Measurements from ENCODE around the gene NECTIN1.

Gene NECTIN1

GRCh38 chr11:119691701-119692539 is 37.1 kb downstream of the NECTIN1 start:
- no peak for DNase-seq

DNA sequence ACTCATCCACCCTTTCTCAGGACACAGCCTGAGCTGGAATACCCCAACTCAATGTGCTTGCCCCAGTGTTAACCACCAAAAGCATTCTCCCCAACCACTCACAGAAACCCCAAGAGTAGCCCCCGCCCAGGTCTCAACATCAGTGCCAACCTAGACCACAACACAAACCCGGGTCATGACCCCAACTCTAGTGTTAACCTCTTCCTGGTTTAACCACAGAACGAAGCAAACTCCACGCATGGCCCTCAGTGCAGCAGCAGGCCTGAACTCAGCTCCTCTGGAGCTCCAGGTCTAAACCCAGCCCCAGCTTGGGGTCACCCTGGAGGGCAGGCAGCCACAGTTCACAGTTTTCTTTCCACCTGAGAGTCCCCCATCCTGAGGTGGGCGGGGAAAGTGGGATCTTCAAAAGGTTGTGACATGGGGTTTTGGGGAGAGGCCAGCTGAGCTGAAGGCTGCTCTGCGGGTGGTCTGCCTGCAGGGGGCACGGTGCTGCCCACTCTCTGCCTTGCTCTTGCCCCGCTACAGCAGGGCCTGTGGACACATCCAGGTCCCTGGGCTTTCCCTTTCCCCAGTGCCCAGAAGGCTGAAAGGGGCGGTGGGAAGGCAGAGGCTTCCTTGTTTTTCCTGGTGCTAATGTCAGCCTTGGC is 37.9 kb downstream of the NECTIN1 start:
- DNase-seq, result no peak

DNA sequence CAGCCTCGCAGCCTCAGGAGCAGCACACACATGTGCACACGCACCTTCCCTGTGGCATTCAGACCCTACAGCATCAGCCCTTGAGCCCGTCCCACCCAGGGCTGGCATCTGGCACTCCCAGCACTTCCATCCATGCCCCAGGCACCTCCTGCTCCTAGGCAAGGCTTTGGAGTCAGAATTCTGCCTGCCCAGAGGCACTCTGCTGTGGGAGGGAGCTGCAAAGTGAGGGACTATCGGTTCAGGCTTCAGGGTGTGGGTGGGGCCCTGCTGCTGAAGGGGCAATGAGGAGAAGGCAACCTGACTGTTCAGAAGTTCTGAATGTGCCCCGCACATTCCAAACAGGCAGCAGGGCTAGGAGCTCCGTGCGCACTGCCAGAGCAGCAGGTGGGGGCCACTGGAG is 39.7 kb downstream of the NECTIN1 start:
- no peak for DNase-seq

GRCh38 chr11:119688356-119688755 is 40.6 kb downstream of the NECTIN1 start:
- DNase-seq, result no peak

- DNase-seq, result no peak
Observed at GRCh38 chr11:119687373-119688046, 41.5 kb downstream of the NECTIN1 start.

- DNase-seq, result no peak
Observed at GRCh38 chr11:119686177-119686882, 42.7 kb downstream of the NECTIN1 start.

DNA sequence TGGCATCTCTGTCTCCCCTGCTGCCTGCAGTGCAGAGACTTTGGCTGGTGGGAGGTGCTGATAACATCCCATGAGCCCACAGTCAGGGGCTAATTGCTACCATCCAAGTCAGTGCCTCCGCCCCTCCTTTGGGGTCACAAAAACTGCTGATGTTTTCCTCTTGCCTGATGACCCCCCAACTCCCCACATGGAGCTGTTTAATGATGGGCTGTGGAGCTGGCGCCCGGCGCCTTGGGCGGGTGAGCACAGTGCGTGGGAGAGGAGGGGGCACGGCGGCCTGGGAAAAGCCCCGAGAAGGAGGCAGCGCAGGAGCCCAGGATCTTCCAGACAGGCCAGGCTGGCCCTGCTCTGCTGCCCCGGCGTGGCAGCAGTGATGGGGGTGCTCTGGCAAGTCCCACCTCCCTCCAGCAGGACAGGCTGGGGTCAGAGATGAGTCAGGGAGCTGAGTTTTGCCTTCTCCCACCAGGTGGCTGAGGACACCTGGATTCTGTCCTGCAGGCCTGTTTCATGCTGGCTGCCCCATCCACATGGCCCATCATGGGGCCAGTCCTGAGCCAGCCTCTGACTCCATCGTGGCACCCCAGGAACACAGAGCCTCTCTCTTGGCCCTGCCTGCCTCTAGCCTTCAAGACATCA is 43.8 kb downstream of the NECTIN1 start:
- no peak for DNase-seq

DNA sequence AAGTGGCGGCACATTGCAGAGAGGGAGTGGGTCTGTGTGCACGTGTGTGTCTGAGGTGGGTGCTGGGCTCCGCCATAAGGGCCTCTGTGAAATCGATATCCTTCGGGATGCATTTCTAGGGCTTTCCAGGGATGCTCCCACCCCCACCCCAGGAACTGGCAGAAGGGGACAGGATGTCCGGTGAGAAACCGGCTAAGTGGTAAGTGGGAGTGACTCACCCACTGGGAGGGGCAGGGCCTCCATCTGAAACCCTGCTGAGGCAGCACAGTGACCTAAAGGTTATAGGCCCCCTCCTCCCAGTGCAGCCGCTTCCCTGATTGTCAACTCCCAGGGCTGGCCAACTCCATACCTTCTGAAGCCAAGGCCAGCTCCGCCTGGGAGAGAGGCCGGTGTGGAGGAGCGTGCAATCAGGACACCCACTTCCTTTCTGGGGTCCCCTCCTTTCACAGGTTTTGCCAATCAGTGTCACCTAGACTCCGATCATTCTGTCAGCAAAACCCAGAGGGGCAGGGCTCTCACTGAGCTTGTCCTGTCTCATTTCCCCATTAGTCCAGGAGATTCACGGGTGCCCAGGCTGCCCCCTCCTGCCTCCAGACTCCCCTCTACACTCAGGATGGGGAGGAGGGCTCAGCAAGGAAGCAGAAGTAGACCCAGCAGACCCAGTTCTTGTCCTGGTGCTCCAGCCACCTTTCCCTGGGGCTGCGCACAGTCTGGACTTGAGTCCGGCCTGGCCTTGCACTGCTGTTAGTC is 44.5 kb downstream of the NECTIN1 start:
- DNase-seq, result no peak

GRCh38 chr11:119683783-119684182 is 45.2 kb downstream of the NECTIN1 start:
- DNase-seq, result no peak

- no peak for DNase-seq
Observed at GRCh38 chr11:119681361-119681910, 47.6 kb downstream of the NECTIN1 start.

- DNase-seq, result no peak
Observed at GRCh38 chr11:119680541-119681360, 48.2 kb downstream of the NECTIN1 start.

- DNase-seq, result no peak
Observed at GRCh38 chr11:119679346-119679745, 49.7 kb downstream of the NECTIN1 start.

DNA sequence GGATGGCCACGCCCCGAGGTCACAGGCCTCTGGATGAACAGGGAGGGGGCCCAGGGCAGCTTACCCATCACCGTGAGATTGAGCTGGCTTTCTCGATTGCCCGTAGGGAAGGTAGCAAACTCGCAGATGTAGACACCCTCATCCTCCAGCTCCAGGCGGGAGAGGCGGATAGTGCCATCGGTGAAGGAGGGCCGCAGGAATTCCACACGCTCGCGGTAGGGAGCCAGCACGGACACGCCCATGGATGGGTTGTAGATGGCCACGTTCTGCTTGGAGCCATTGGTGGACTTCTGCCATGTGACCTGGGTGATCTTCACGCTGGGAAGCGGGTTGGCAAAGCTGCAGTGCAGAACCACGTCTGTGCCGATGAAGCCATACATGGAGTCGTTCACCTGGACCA is 50.6 kb downstream of the NECTIN1 start:
- no peak for DNase-seq

DNA sequence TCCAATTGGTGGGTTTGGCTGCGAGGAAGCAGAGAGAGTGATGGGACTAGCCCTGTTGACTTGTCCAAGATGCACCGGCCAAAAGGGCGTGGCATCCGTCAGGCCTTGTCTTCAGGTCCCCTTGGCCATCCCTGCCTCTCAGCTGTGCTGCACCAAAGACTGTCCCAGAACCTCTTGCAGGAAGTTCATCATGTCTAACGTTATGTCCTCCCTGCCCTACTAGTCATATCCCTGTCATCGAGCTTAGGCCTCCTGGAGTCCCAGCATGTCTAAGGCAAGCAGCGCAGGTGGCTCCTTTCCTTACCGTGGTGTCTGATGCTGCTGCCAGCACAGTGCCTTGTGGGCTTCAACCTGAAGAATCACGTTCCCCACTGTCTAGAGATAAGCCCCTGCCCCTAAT is 51.2 kb downstream of the NECTIN1 start:
- DNase-seq, result no peak

GRCh38 chr11:119676461-119677020 is 52.5 kb downstream of the NECTIN1 start:
- DNase-seq, result no peak

GRCh38 chr11:119673759-119674336 is 55.2 kb downstream of the NECTIN1 start:
- no peak for DNase-seq

- DNase-seq, result no peak
Observed at GRCh38 chr11:119673052-119673758, 55.8 kb downstream of the NECTIN1 start.

- no peak for DNase-seq
Observed at GRCh38 chr11:119672597-119672996, 56.4 kb downstream of the NECTIN1 start.

GRCh38 chr11:119671561-119672015 is 57.4 kb downstream of the NECTIN1 start:
- no peak for DNase-seq

Data from NCI-H446 (cell line).